SK-N-SH (cell line): ENCODE measurements around the gene GALNS. TPM values are rescaled to one million over a fixed set of nuclear protein-coding genes. Genes with fewer than 3 reads are reported as not detected.

Experiments used
- CTCF ChIA-PET: fragments of 300-600, 350-600 bp; formaldehyde crosslinking; extraction: SDS; loops from one replicate; lab custom pipeline; 2021; lab: Yijun Ruan, JAX
- POLR2A ChIA-PET: fragments of 350-600 bp; sonication (Branson Sonifier 250); formaldehyde crosslinking; extraction: SDS; loops from one replicate; lab custom pipeline; 2020; ENCODE audit warnings: antibody characterized with exemption, inconsistent platforms; lab: Yijun Ruan, JAX
- DNase-seq: peaks from one replicate; pipeline ENCODE4 v3.0.0; 2012
- H2AFZ ChIP-seq: fragments of 200-600 bp; sonication (generic); 2 replicates; pipeline ENCODE4 v1.8.1; 2016; ENCODE audit warnings: antibody characterized with exemption, mild to moderate bottlenecking, low read depth
- H3F3A ChIP-seq: fragments of 200-600 bp; sonication (generic); replicated peaks from 2 replicates; pipeline ENCODE3; 2016; ENCODE audit warnings: antibody characterized with exemption, mild to moderate bottlenecking; ENCODE audit not compliant: insufficient read depth
- H3K27ac ChIP-seq, 2 experiments: fragments of 200-500 bp in 1 of 2; fragments of 200-600 bp in 1 of 2; sonication (Bioruptor generic) in 1 of 2; sonication (generic), shearing (Covaris generic) in 1 of 2; 2 replicates each; pipeline versions ENCODE4 v1.5.1 to v1.6.1; 2014 to 2016; ENCODE audit warnings: low read depth in 2 of 2, inconsistent platforms in 1 of 2, low read length in 1 of 2, mild to moderate bottlenecking in 1 of 2, mixed read lengths in 1 of 2
- H3K27me3 ChIP-seq: fragments of 200-600 bp; sonication (generic), shearing (Covaris generic); 2 replicates; pipeline ENCODE4 v1.6.1; 2016; ENCODE audit warnings: mixed run types; ENCODE audit not compliant: insufficient read depth
- H3K36me3 ChIP-seq, 2 experiments: fragments of 200-500 bp in 1 of 2; fragments of 200-600 bp in 1 of 2; sonication (Bioruptor generic) in 1 of 2; sonication (generic) in 1 of 2; replicated peaks in 1 of 2; 2 replicates each; pipeline versions ENCODE3 to v1.5.1; 2014 to 2016; ENCODE audit warnings: low read length in 1 of 2, mild to moderate bottlenecking in 1 of 2; ENCODE audit not compliant: insufficient read depth in 2 of 2, control insufficient read depth in 1 of 2
- H3K4me1 ChIP-seq, 2 experiments: fragments of 200-500 bp in 1 of 2; fragments of 200-600 bp in 1 of 2; sonication (Bioruptor generic) in 1 of 2; sonication (generic), shearing (Covaris generic) in 1 of 2; 2 replicates each; pipeline versions ENCODE4 v1.5.1 to v1.6.1; 2014 to 2016; ENCODE audit warnings: low read depth in 1 of 2, low read length in 1 of 2, mixed run types in 1 of 2; ENCODE audit not compliant: insufficient read depth in 2 of 2, control insufficient read depth in 1 of 2
- H3K4me2 ChIP-seq: fragments of 200-600 bp; sonication (generic), shearing (Covaris generic); 2 replicates; pipeline ENCODE4 v1.6.1; 2017; ENCODE audit warnings: mixed run types
- H3K4me3 ChIP-seq, 2 experiments: fragments of 200-500 bp in 1 of 2; fragments of 200-600 bp in 1 of 2; sonication (Bioruptor generic) in 1 of 2; sonication (generic), shearing (Covaris generic) in 1 of 2; 2 replicates each; pipeline versions ENCODE4 v1.5.1 to v1.8.1; 2014 to 2016; ENCODE audit warnings: low read depth in 2 of 2, inconsistent platforms in 1 of 2, low read length in 1 of 2, mild to moderate bottlenecking in 1 of 2, mixed read lengths in 1 of 2, moderate library complexity in 1 of 2
- H3K79me2 ChIP-seq: fragments of 200-600 bp; sonication (generic); 2 replicates; pipeline ENCODE4 v1.8.1; 2017; ENCODE audit warnings: mild to moderate bottlenecking; ENCODE audit not compliant: insufficient read depth
- H3K9ac ChIP-seq: fragments of 200-600 bp; sonication (generic); 2 replicates; pipeline ENCODE4 v1.6.1; 2017; ENCODE audit warnings: mixed run types
- H3K9me2 ChIP-seq: fragments of 200-600 bp; sonication (generic); 2 replicates; pipeline ENCODE4 v1.6.1; 2017; ENCODE audit warnings: mixed run types
- H3K9me3 ChIP-seq: fragments of 200-600 bp; sonication (generic); 2 replicates; pipeline ENCODE4 v1.6.1; 2017; ENCODE audit warnings: mixed run types, mild to moderate bottlenecking, moderate library complexity
- H4K20me1 ChIP-seq: fragments of 200-600 bp; sonication (generic); 2 replicates; pipeline ENCODE4 v1.6.1; 2017; ENCODE audit warnings: mild to moderate bottlenecking, mixed run types; ENCODE audit not compliant: insufficient read depth
- CHD2 ChIP-seq: fragments of 150-350 bp; IDR thresholded peaks from 2 replicates; pipeline ENCODE4 v1.6.1; 2018; ENCODE audit warnings: low read length; ENCODE audit not compliant: partially characterized antibody
- EP300 ChIP-seq, 2 experiments: IDR thresholded peaks; 2 replicates each; pipeline versions ENCODE4 v1.4.0 to v1.6.1; 2012; ENCODE audit warnings: borderline replicate concordance in 1 of 2, low read depth in 1 of 2, low read length in 1 of 2
- FOSL2 ChIP-seq: IDR thresholded peaks from 2 replicates; pipeline ENCODE4 v1.4.0; 2012; ENCODE audit warnings: low read depth, mild to moderate bottlenecking, moderate library complexity, borderline replicate concordance
- FOXM1 ChIP-seq: IDR thresholded peaks from 2 replicates; pipeline ENCODE4 v1.4.0; 2012; ENCODE audit warnings: low read depth, mild to moderate bottlenecking
- GABPA ChIP-seq: IDR thresholded peaks from 2 replicates; pipeline ENCODE4 v1.4.0; 2012; ENCODE audit warnings: low read depth, mild to moderate bottlenecking
- JUND ChIP-seq: IDR thresholded peaks from 2 replicates; pipeline ENCODE4 v1.4.0; 2012
- MAX ChIP-seq: IDR thresholded peaks from 2 replicates; pipeline ENCODE4 v1.4.0; 2012; ENCODE audit warnings: low read depth
- MEF2A ChIP-seq: IDR thresholded peaks from 2 replicates; pipeline ENCODE4 v1.4.0; 2012; ENCODE audit warnings: low read depth, borderline replicate concordance
- PBX3 ChIP-seq: IDR thresholded peaks from 2 replicates; pipeline ENCODE4; 2012
- SIN3A ChIP-seq: IDR thresholded peaks from 2 replicates; pipeline ENCODE4 v1.6.1; 2012; ENCODE audit warnings: low read depth, mild to moderate bottlenecking, low read length, moderate library complexity, borderline replicate concordance
- TAF1 ChIP-seq: IDR thresholded peaks from 2 replicates; pipeline ENCODE4 v1.6.1; 2012; ENCODE audit warnings: low read depth, mild to moderate bottlenecking, low read length, moderate library complexity, borderline replicate concordance
- TCF12 ChIP-seq: IDR thresholded peaks from 2 replicates; pipeline ENCODE4 v1.4.0; 2012
- TEAD4 ChIP-seq: IDR thresholded peaks from 2 replicates; pipeline ENCODE4 v1.4.0; 2012; ENCODE audit warnings: mild to moderate bottlenecking, borderline replicate concordance; ENCODE audit not compliant: insufficient read depth
- WGBS: methylation state at CpG from one replicate; pipeline ENCODE4 v1.1.6; 2017; ENCODE audit warnings: low lambda C conversion rate; 5-methylcytosine and 5-hydroxymethylcytosine counted together
- polyA plus RNA-seq, 3 experiments: library from polyadenylated mRNA; depleted of rRNA; stranded (reverse); fragments of >200 nt; gene quantifications; 2 replicates each; pipeline ENCODE4 v1.2.3, GENCODE V29; 2012
- TF ChIP-seq, protein P1 (sequence below): IDR thresholded peaks from 2 replicates; pipeline ENCODE4 v1.4.0; 2012; ENCODE audit warnings: low read depth, borderline replicate concordance
- TF ChIP-seq, protein P2 (sequence below): fragments of 200-600 bp; sonication (generic); IDR thresholded peaks from 2 replicates; pipeline ENCODE4 v1.6.1; 2017; ENCODE audit warnings: antibody characterized with exemption, mild to moderate bottlenecking, moderate library complexity

The GALNS gene
- polyA plus RNA-seq, 1 of the 3 experiments (the other 2 are of a cell fraction) = 16.5 TPM

- Histone ChIP-seq H3K27ac (peak overlapping the region; percentile 43 to 84; a peak in 3 of 4 replicates), H3K4me1 (peaks cover 0 to 41% of the 10 kb centered on the region in 2 experiments; a peak in 3 of 4 replicates), H3K9ac (peak overlapping the region; percentile 81), H4K20me1 (peaks cover 47% of the 10 kb centered on the region), H3K27me3 (no peaks in the 10 kb centered on the region), H3K9me3 (no peaks in the 10 kb centered on the region), H3K79me2 (peaks cover 60% of the 10 kb centered on the region), H3K9me2 (no peaks in the 10 kb centered on the region), H3F3A (peaks cover 20% of the 10 kb centered on the region), H2AFZ (peak overlapping the region; percentile 22; the same call in 1 of the 2 replicates), H3K4me3 (peak overlapping the region; percentile 58 to 76), H3K4me2 (peak overlapping the region; percentile 91), H3K36me3 (no peaks in the 10 kb centered on the region)
- 2% methylated on average over 14 of the region's 74 CpGs for WGBS
- peak; percentile 81 for DNase-seq
- ChIA-PET CTCF (interaction anchor here (0.7 to 4.1 kb wide), 8 partner anchors 18 to 1125 kb away, joined by 3 to 31 read pairs (median 4); no protein-coding TSS in a partner anchor), POLR2A (no interaction called here)
- no peak for TF ChIP-seq EP300 (IDR thresholded peaks at IDR 0.05; ENCODE audit: borderline replicate concordance in 1 of 2, low read depth in 1 of 2, low read length in 1 of 2)
- TF ChIP-seq, protein P1, sequence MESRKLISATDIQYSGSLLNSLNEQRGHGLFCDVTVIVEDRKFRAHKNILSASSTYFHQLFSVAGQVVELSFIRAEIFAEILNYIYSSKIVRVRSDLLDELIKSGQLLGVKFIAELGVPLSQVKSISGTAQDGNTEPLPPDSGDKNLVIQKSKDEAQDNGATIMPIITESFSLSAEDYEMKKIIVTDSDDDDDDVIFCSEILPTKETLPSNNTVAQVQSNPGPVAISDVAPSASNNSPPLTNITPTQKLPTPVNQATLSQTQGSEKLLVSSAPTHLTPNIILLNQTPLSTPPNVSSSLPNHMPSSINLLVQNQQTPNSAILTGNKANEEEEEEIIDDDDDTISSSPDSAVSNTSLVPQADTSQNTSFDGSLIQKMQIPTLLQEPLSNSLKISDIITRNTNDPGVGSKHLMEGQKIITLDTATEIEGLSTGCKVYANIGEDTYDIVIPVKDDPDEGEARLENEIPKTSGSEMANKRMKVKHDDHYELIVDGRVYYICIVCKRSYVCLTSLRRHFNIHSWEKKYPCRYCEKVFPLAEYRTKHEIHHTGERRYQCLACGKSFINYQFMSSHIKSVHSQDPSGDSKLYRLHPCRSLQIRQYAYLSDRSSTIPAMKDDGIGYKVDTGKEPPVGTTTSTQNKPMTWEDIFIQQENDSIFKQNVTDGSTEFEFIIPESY = no peak
- no peak for TF ChIP-seq JUND
- no peak for TF ChIP-seq CHD2
- TF ChIP-seq SIN3A = peak; percentile 20; the same call in 1 of the 2 replicates
- TF ChIP-seq GABPA = 0 out of 2 replicates have a peak, but pooled peaks have one; percentile 17
- TF ChIP-seq TCF12 = peak; percentile 20; the same call in 1 of the 2 replicates
- TF ChIP-seq FOSL2 = 0 out of 2 replicates have a peak, but pooled peaks have one; percentile 13
- no peak for TF ChIP-seq PBX3
- TF ChIP-seq MEF2A = no peak
- TF ChIP-seq, protein P2, sequence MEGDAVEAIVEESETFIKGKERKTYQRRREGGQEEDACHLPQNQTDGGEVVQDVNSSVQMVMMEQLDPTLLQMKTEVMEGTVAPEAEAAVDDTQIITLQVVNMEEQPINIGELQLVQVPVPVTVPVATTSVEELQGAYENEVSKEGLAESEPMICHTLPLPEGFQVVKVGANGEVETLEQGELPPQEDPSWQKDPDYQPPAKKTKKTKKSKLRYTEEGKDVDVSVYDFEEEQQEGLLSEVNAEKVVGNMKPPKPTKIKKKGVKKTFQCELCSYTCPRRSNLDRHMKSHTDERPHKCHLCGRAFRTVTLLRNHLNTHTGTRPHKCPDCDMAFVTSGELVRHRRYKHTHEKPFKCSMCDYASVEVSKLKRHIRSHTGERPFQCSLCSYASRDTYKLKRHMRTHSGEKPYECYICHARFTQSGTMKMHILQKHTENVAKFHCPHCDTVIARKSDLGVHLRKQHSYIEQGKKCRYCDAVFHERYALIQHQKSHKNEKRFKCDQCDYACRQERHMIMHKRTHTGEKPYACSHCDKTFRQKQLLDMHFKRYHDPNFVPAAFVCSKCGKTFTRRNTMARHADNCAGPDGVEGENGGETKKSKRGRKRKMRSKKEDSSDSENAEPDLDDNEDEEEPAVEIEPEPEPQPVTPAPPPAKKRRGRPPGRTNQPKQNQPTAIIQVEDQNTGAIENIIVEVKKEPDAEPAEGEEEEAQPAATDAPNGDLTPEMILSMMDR = peak; percentile 55
- TF ChIP-seq FOXM1 = no peak
- TF ChIP-seq TEAD4 = peak; percentile 48; the same call in 1 of the 2 replicates
- TF ChIP-seq TAF1 = 0 out of 2 replicates have a peak, but pooled peaks have one; percentile 16
- peak; percentile 64 for TF ChIP-seq MAX
Measured at GRCh38 chr16:88784074-88784855, 72.5 kb downstream of the GALNS start.
